NCI-H1048 (cell line): ENCODE measurements around the gene MYO5A.
"Not testable (repeated sequence)": the region's sequence is repeated elsewhere in the genome, so short reads cannot be mapped to it uniquely, and the experiment has no call there.

Source experiments
- DNase-seq: peaks from one replicate; lab custom pipeline; 2025; lab: John Stamatoyannopoulos, UW

Gene MYO5A

GRCh38 chr15:52505151-52505550, 23.5 kb downstream of the MYO5A start:
- no peak for DNase-seq

- no peak for DNase-seq
These were observed 24.7 kb downstream of the MYO5A start for GRCh38 chr15:52503788-52504496.

GRCh38 chr15:52502608-52503007, 26.1 kb downstream of the MYO5A start:
- no peak for DNase-seq

GRCh38 chr15:52499506-52499905, 29.2 kb downstream of the MYO5A start:
- no peak for DNase-seq

- no peak for DNase-seq
These were observed 30.0 kb downstream of the MYO5A start for GRCh38 chr15:52498706-52499105.

GRCh38 chr15:52496776-52497470, 31.8 kb downstream of the MYO5A start:
- no peak for DNase-seq

GRCh38 chr15:52496175-52496574, 32.5 kb downstream of the MYO5A start:
- no peak for DNase-seq

GRCh38 chr15:52495125-52495524, 33.6 kb downstream of the MYO5A start:
- no peak for DNase-seq

GRCh38 chr15:52493968-52494367, 34.7 kb downstream of the MYO5A start:
- no peak for DNase-seq

- no peak for DNase-seq
These were observed 36.5 kb downstream of the MYO5A start for GRCh38 chr15:52492132-52492531.

GRCh38 chr15:52491472-52491871, 37.2 kb downstream of the MYO5A start:
- no peak for DNase-seq

GRCh38 chr15:52489430-52489829, 39.2 kb downstream of the MYO5A start:
- DNase-seq = not testable (repeated sequence)

- DNase-seq = no peak
These were observed 39.9 kb downstream of the MYO5A start for GRCh38 chr15:52488830-52489229.

GRCh38 chr15:52486003-52486996, 42.4 kb downstream of the MYO5A start:
- no peak for DNase-seq

- DNase-seq = no peak
These were observed 43.4 kb downstream of the MYO5A start for GRCh38 chr15:52485290-52485689.

- DNase-seq = no peak
These were observed 45.0 kb downstream of the MYO5A start for GRCh38 chr15:52483707-52484106.

- no peak for DNase-seq
These were observed 46.8 kb downstream of the MYO5A start for GRCh38 chr15:52481915-52482314.

GRCh38 chr15:52480990-52481389, 47.7 kb downstream of the MYO5A start:
- DNase-seq = no peak

GRCh38 chr15:52466716-52467115, 62.0 kb downstream of the MYO5A start:
- DNase-seq = no peak

GRCh38 chr15:52466134-52466701, 62.5 kb downstream of the MYO5A start:
- no peak for DNase-seq

GRCh38 chr15:52464478-52464877, 64.2 kb downstream of the MYO5A start:
- DNase-seq = no peak

- no peak for DNase-seq
These were observed 64.6 kb downstream of the MYO5A start for GRCh38 chr15:52464040-52464439.
